ENCODE measurements around the gene PTGER4.
"Not testable (repeated sequence)": the region's sequence is repeated elsewhere in the genome, so short reads cannot be mapped to it uniquely, and the experiment has no call there.

DNA sequence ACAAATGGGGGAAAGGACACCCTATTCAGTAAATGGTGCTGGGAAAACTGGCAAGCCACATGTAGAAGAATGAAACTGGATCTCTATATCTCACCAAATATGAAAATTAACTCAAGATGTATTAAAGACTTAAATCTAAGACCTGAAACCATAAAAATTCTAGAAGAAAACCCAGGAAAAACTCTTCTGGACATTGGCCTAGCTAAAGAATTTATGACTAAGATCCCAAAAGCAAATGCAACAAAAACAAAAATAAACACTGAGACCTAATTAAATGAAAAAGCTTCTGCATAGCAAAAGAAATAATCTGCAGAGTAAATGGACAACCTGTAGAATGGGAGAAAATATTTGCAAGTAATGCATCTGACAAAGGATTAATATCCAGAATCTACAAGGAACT is 23.6 kb upstream of the PTGER4 start:
- TF ChIP-seq, protein P1, sequence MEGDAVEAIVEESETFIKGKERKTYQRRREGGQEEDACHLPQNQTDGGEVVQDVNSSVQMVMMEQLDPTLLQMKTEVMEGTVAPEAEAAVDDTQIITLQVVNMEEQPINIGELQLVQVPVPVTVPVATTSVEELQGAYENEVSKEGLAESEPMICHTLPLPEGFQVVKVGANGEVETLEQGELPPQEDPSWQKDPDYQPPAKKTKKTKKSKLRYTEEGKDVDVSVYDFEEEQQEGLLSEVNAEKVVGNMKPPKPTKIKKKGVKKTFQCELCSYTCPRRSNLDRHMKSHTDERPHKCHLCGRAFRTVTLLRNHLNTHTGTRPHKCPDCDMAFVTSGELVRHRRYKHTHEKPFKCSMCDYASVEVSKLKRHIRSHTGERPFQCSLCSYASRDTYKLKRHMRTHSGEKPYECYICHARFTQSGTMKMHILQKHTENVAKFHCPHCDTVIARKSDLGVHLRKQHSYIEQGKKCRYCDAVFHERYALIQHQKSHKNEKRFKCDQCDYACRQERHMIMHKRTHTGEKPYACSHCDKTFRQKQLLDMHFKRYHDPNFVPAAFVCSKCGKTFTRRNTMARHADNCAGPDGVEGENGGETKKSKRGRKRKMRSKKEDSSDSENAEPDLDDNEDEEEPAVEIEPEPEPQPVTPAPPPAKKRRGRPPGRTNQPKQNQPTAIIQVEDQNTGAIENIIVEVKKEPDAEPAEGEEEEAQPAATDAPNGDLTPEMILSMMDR (IDR thresholded peaks at IDR 0.05), result not testable (repeated sequence)
- not testable (repeated sequence) for TF ChIP-seq ZFX (IDR thresholded peaks at IDR 0.05; ENCODE audit: borderline replicate concordance)

All from 22Rv1 (cell line).